Esophagus muscularis mucosa (tissue), 4 donors: ENCODE data around the gene LGALS3. TPM values are rescaled to one million over a fixed set of nuclear protein-coding genes. Genes with fewer than 3 reads are reported as not detected.

Experiments
- DNase-seq: peaks from one replicate; pipeline ENCODE4 v3.0.0-alpha.2; 2017; ENCODE audit errors: extremely low spot score
- H3K27ac ChIP-seq, 4 donors: fragments of 200-600 bp; sonication (generic); replicated peaks in 1 of 4; 1 replicate in 3 of 4; 2 replicates in 1 of 4; pipeline ENCODE4 v1.5.1; 2016 to 2019; ENCODE audit warnings: mild to moderate bottlenecking in 1 of 4
- H3K27me3 ChIP-seq, 4 donors: fragments of 200-600 bp; sonication (generic); one replicate each; pipeline versions ENCODE4 v1.5.1 to v1.6.0; 2016 to 2019
- H3K36me3 ChIP-seq, 4 donors: fragments of 200-600 bp; sonication (generic); one replicate each; pipeline ENCODE4 v1.5.1; 2016 to 2019
- H3K4me1 ChIP-seq, 4 donors: fragments of 200-600 bp; sonication (generic); one replicate each; pipeline ENCODE4 v1.5.1; 2016 to 2019
- H3K4me3 ChIP-seq, 4 donors: fragments of 200-600 bp; sonication (generic); 1 replicate in 2 of 4; 2 replicates in 2 of 4; pipeline ENCODE4 v1.5.1; 2016 to 2019; ENCODE audit warnings: mild to moderate bottlenecking in 4 of 4, moderate library complexity in 1 of 4
- H3K9me3 ChIP-seq, 4 donors: fragments of 200-600 bp; sonication (generic); 1 replicate in 3 of 4; 2 replicates in 1 of 4; pipeline ENCODE4 v1.5.1; 2016 to 2019
- CTCF ChIP-seq, 3 experiments: fragments of 200-600 bp in 2 of 3; fragments of 450-650 bp in 1 of 3; sonication (generic) in 2 of 3; IDR thresholded peaks; one replicate each; pipeline ENCODE4 v1.5.1; 2017 to 2019; ENCODE audit warnings: antibody characterized with exemption in 3 of 3, mild to moderate bottlenecking in 2 of 3, moderate library complexity in 1 of 3
- EP300 ChIP-seq: sonication (generic); formaldehyde crosslinking; IDR thresholded peaks from one replicate; pipeline ENCODE4 v1.6.1; 2017; ENCODE audit warnings: antibody characterized with exemption
- POLR2A ChIP-seq: fragments of 450-650 bp; IDR thresholded peaks from one replicate; pipeline ENCODE4 v1.6.1; 2017; ENCODE audit warnings: antibody characterized with exemption, moderate library complexity, mild to moderate bottlenecking, low read depth
- POLR2AphosphoS5 ChIP-seq, 2 donors: sonication (generic); formaldehyde crosslinking; IDR thresholded peaks; one replicate each; pipeline ENCODE4 v1.6.1; 2017; ENCODE audit warnings: antibody characterized with exemption in 2 of 2
- WGBS: methylation state at CpG from one replicate; pipeline ENCODE4 v1.1.5; 2018; 5-methylcytosine and 5-hydroxymethylcytosine counted together
- intact Hi-C: fragments of 100-400 bp; cut with DNase I; formaldehyde crosslinking; loops from one replicate; pipeline ENCODE4 v1.15.1; 2023
- total RNA-seq, 4 donors: library from RNA; depleted of rRNA; stranded (reverse); fragments of >200 nt; gene quantifications; one replicate each; pipeline versions ENCODE4 v1.1.0 to v1.2.1, GENCODE V29; 2016

LGALS3 gene
- total RNA-seq, 4 donors from 2014 or later = 247 to 398 (median 297) TPM

GRCh38 chr14:55098561-55098898 lies 30.5 kb upstream of the LGALS3 start:
- no peak for TF ChIP-seq EP300
- no peak for TF ChIP-seq POLR2A
- no peak for TF ChIP-seq CTCF (IDR thresholded peaks at IDR 0.05)
- TF ChIP-seq POLR2AphosphoS5 (IDR thresholded peaks at IDR 0.05) = no peak
- H3K4me1 ChIP-seq = peaks cover 27 to 61% (median 38%) of the 10 kb centered on the region in 4 donors
- 89% methylated on average over 1 of the region's 1 CpG for WGBS
- intact Hi-C loops = loop anchor here (5.0 kb wide), 1 partner anchor 34 kb away; no protein-coding TSS in a partner anchor
- no peak for DNase-seq
- H3K27ac ChIP-seq = peak overlapping the region; percentile 22 to 93 (median 71)
- H3K9me3 ChIP-seq = no peaks in the 10 kb centered on the region
- no peak overlapping the region for H3K4me3 ChIP-seq
- H3K27me3 ChIP-seq = no peaks in the 10 kb centered on the region
- no peaks in the 10 kb centered on the region for H3K36me3 ChIP-seq

GRCh38 chr14:55099756-55100155 lies 29.3 kb upstream of the LGALS3 start:
- Histone ChIP-seq H3K36me3 (no peaks in the 10 kb centered on the region), H3K9me3 (no peaks in the 10 kb centered on the region), H3K27me3 (no peaks in the 10 kb centered on the region), H3K4me1 (peaks cover 37 to 72% (median 50%) of the 10 kb centered on the region in 4 donors), H3K27ac (peak overlapping the region; percentile 54 to 93 (median 72)), H3K4me3 (no peak overlapping the region)
- TF ChIP-seq POLR2AphosphoS5 (IDR thresholded peaks at IDR 0.05) (peak; percentile 30 to 31), EP300 (no peak)
- DNase-seq = no peak
- intact Hi-C loops = loop anchor here (5.0 kb wide), 1 partner anchor 33 kb away; no protein-coding TSS in a partner anchor
- 33% methylated on average over 2 of the region's 2 CpGs for WGBS

- 96% methylated on average over 5 of the region's 5 CpGs for WGBS
- no peaks in the 10 kb centered on the region for H3K27me3 ChIP-seq
- intact Hi-C loops = no loop called here
Observed at GRCh38 chr14:55101698-55102097, 27.4 kb upstream of the LGALS3 start.

GRCh38 chr14:55102141-55102621 lies 26.9 kb upstream of the LGALS3 start:
- intact Hi-C loops = no loop called here
- H3K27me3 ChIP-seq = no peaks in the 10 kb centered on the region
- peak overlapping the region; percentile 82 to 93 (median 88) for H3K27ac ChIP-seq
- H3K4me3 ChIP-seq = no peak overlapping the region
- peaks cover 61 to 88% (median 72%) of the 10 kb centered on the region in 4 donors for H3K4me1 ChIP-seq
- 0% methylated on average over 6 of the region's 7 CpGs for WGBS
- H3K36me3 ChIP-seq = no peaks in the 10 kb centered on the region
- no peak for TF ChIP-seq CTCF (IDR thresholded peaks at IDR 0.05)
- TF ChIP-seq POLR2AphosphoS5 (IDR thresholded peaks at IDR 0.05) = peak; percentile 89
- no peak for TF ChIP-seq EP300
- peak; percentile 94 for DNase-seq
- no peaks in the 10 kb centered on the region for H3K9me3 ChIP-seq

More at GRCh38 chr14:55101698-55102097, 27.4 kb upstream of the LGALS3 start:
- Histone ChIP-seq H3K4me1 (peaks cover 56 to 87% (median 68%) of the 10 kb centered on the region in 4 donors), H3K27ac (peak overlapping the region; percentile 82 to 93 (median 88)), H3K36me3 (no peaks in the 10 kb centered on the region), H3K4me3 (no peak overlapping the region), H3K9me3 (no peaks in the 10 kb centered on the region)
- DNase-seq = no peak
- TF ChIP-seq EP300 (no peak), POLR2A (no peak), CTCF (IDR thresholded peaks at IDR 0.05) (no peak), POLR2AphosphoS5 (IDR thresholded peaks at IDR 0.05) (no peak)

GRCh38 chr14:55103005-55103640 lies 25.9 kb upstream of the LGALS3 start:
- no peaks in the 10 kb centered on the region for H3K9me3 ChIP-seq
- WGBS = 15% methylated on average over 13 of the region's 13 CpGs
- H3K27me3 ChIP-seq = no peaks in the 10 kb centered on the region
- peak; percentile 95 for DNase-seq
- TF ChIP-seq EP300 (no peak), CTCF (IDR thresholded peaks at IDR 0.05) (no peak), POLR2A (peak; percentile 9), POLR2AphosphoS5 (IDR thresholded peaks at IDR 0.05) (peak; percentile 87 to 88)
- intact Hi-C loops = no loop called here
- peak overlapping the region; percentile 82 to 93 (median 88) for H3K27ac ChIP-seq
- peak overlapping the region in 1 of 4 donors; percentile 10 for H3K4me3 ChIP-seq
- no peaks in the 10 kb centered on the region for H3K36me3 ChIP-seq
- peaks cover 70 to 93% (median 80%) of the 10 kb centered on the region in 4 donors for H3K4me1 ChIP-seq
